ENCODE results near the gene IL13.

IL13 gene

DNA sequence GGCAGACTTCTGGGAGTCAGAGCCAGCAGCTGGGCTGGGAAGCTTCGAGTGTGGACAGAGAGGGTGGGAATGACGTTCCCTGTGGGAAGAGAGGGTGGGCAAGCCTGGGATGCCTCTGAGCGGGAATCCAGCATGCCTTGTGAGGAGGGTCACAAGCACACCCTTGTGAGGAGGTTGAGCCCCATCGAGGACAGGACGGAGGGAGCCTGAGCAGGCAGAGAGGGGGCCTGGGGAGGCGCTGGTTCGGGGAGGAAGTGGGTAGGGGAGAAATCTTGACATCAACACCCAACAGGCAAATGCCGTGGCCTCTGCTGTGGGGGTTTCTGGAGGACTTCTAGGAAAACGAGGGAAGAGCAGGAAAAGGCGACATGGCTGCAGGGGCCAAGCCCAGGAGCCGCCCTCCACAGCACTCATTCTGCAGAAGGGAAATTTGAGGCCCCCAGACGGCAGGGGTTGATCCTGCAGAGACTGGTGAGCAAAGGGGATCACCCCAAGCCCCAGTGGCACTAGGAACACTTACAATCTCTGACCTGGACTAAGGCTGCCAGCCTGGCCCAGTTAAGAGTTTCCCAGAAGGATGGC lies 1.1 kb upstream of the IL13 start:
- no peak for DNase-seq

- DNase-seq = no peak
Observed at GRCh38 chr5:132658381-132659302, 669 bp downstream of the IL13 start.

GRCh38 chr5:132659598-132660493 lies 1.9 kb downstream of the IL13 start:
- DNase-seq = no peak

DNA sequence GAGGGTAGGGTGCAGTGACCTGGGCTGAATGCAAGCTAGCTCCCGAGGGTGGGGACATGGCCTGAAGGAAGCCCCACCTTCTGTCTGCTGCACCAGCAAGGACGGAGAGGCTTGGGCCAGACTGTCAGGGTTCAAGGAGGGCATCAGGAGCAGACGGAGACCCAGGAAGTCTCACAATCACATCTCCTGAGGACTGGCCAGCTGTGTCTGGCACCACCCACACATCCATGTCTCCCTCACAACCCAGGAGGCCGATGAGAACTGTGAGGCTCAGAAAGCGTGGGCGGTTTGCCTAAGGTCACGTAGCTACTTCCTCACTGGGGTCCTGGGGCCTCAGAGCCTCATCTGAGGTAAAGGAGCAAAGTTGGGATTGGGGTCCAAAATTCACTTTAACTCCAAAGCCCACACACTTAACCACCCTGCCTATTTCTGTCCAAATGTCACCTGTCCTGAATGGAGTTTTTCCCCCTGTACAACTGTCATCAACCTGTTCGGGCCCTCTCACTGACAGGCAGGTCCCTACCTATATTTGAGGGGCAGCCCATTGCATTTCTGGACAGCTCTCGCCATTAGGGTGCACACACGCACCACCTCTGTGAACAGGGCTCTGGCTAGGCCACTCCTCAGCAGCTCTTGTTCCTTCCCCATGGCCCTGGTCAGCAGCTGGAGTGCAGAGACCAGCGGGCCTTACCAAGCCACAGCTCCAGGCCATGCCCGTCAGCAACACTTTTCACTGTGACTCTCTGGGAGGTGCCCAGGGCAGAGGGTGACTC lies 3.4 kb downstream of the IL13 start:
- DNase-seq = no peak

GRCh38 chr5:132662004-132662401 lies 4.0 kb downstream of the IL13 start:
- DNase-seq = no peak

DNA sequence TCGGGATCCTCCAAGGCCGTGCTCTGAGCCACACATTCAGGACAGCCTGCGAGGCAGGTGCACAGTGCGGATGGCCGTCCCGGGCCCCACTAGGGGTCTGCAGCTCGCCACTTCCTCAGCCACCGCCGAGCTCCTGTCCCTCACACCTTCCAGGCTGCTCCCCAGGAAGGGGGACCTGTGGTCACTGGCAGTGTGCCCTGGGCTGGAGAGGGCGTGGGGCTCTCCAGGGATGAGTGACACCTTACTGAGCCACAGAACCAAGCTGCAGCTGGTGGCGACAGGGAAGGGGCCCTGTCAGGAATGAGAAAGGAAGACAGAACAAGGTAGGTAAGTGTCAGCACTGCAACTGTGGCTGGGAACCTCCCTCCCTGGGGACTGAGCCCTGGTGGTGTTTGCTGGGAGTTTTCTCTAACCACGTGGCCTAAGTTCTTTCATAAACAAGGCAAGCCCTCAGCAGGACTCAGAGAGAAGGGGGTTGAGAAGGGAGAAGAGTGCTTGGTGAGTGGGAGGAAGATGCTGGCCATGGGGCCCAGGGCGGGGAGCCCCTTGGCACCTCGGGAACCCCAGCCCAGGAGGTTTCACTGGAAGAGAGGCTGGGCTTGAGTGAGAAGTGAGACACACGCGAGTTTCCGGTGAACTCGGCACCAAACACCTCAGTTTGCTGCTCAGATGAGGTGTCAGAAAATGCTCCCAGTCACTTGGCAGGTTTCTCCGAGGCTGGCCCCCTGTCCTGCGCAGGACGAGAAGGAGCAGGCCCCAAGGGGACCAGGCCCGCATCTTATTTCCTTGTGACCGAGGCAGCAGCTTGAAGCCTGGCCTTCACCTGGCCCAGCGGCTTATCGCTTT lies 5.2 kb downstream of the IL13 start:
- no peak for DNase-seq

GRCh38 chr5:132663771-132664695 lies 6.1 kb downstream of the IL13 start:
- no peak for DNase-seq

DNA sequence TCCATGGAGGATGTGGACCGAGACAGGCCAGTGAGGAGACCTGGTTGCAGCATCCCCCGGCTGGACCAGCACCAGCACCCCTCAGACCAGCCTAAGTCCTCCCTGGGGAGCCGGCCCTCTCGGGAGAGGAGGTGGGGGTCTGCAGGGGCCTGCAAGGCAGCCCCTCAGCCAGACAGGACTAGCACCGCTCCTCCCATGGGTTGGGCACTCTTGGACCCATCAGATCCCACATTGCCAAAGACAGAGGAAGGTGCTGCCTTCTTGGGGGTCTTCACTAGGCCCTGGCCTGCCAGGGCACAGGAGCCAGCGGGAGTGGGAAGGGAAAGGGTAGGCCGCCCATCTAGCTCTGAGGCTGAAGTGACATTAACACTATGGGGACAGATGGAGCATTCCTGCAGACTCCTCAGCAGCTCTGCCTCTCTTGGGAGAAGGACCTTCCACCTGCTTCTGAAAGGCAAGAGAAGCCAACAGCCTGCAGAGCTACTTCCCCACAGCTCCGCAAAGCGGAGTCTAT lies 6.8 kb downstream of the IL13 start:
- DNase-seq = no peak

DNA sequence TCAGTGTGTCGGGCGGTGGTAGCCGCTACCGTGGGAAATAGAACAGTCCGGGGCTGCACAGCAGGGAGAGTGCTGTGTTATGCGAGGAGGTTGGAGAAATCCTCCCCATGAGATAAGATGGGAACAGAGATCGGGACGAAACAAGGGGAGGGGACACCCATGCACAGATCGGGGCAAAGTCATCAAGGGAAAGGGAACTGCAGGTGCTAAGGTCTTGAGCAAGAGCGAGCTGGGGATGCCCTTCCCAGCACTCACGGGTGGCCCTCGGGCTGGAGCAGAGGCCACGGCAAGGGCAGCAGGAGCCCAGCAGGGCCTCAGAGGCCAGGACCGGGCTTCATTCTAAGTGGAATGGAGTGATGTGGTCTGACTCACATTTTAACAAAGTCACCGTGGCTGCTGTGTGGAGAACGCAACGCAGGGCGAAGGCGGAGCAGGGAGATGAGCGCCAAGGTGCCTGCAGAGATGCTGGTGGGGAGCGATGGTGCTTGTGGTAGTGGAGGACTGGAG lies 7.7 kb downstream of the IL13 start:
- DNase-seq = no peak

GRCh38 chr5:132666310-132667123 lies 8.5 kb downstream of the IL13 start:
- no peak for DNase-seq

GRCh38 chr5:132667309-132667708 lies 9.3 kb downstream of the IL13 start:
- DNase-seq = no peak

DNA sequence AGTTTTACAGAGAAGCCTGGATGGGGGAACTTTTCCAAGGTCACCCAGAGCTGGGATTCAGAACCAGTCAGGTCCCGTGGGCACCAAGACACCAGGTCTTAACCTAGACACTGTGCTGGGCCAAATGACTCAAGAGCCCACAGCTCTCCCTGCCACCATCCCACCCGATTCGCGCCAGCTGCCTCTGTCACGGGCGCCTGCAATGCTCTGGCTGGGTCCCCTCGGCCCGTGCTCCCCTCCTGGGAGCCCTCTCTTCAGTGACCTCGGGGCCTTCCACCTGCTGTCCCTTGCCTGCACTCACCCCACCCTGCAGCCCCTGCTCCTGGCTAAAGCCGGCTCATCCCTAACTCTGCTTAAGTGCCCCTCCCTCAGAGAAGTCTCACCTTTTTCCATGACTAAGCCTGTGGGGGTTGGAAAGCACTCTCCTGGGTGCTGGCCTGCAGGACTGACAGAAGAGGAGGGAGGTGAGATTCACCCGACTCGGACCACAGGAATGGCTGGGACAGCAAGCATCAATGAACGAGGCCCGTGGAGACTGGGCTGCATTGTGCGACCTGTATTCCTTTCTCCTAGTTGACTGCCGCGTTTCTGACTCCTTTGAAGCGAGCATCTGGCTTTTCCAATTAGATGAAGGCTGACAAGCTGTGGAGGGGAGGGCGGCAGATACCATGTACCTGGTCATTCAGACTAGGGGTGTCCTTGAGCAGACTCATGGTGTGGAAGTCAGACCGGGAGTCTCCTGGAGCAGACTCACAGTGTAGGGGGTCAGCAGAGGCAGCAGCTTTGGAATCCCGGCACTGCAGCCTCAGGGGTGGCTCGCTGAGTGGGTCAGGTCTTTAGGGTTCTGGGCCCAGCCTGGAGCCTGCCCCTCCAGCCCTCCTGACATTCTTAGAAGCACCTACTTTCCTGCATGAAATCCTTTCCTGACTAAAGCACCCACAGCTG lies 10.1 kb downstream of the IL13 start:
- no peak for DNase-seq

GRCh38 chr5:132668706-132669454 lies 10.9 kb downstream of the IL13 start:
- DNase-seq = no peak

GRCh38 chr5:132669455-132669820 lies 11.5 kb downstream of the IL13 start:
- DNase-seq = no peak

DNA sequence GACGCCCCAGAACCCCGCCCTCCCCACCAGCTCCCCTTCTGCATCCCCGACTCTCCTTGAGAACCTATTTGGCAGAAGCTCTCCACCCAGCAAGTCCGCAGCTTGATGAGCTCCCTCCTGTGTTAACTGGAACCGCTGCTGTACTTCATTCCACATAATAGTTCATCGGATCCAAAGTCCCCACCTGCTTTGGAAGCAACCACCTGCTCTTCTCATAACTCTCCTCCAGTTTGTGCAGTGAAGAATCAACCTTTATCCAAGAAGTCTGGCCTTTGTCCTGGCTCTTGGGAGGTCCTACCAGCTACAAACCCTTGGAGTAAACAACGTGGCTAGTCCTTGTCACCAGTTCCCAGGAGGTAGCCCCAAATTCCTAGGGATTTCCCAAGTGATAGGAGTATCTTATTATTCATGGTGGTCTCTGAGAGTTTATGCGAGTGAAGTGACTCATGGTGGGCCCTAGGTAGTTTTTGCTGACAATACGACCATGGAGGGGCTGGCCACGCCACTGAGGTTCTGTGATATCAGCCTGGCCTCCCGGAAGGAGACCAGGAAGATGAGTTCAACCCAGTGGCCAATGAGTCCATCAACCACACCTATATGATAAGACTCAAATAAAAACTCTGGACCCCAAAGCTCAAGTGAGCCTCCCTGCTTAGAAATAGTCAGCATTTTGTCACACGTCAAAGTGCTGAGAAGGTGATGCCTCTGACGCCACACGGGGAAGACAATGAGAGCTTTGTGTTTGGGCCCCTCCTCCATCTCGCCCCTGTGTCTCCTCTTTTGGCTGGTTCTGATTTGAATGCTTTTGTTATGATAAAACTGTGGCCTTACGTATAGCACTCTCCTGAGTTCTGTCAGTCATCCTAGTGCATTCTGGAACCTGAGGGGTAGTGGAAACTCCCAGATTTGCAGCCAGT lies 12.3 kb downstream of the IL13 start:
- no peak for DNase-seq

- DNase-seq = no peak
Observed at GRCh38 chr5:132671000-132671399, 13.0 kb downstream of the IL13 start.

Data from NCI-H2171 treated with DMSO at 0.1 percent for 48 hours (cell line).